Fibroblast of lung (primary cell): ENCODE data around the gene MAPKAPK3. TPM values are rescaled to one million over a fixed set of nuclear protein-coding genes. Genes with fewer than 3 reads are reported as not detected.

Experiments used
- DNase-seq, 2 donors: peaks; one replicate each; pipeline versions ENCODE4 v3.0.0 to v3.0.0-alpha.2; 2010; ENCODE audit warnings: low read depth in 2 of 2
- H2AFZ ChIP-seq: 2 replicates; pipeline ENCODE4 v1.5.1; 2012; ENCODE audit warnings: low read length, control low read depth, inconsistent platforms
- H3K27ac ChIP-seq: 2 replicates; pipeline ENCODE4 v1.5.1; 2011; ENCODE audit warnings: low read length, control low read depth; ENCODE audit not compliant: insufficient read depth
- H3K27me3 ChIP-seq: 2 replicates; pipeline ENCODE4 v1.5.1; 2011; ENCODE audit warnings: mild to moderate bottlenecking, low read length; ENCODE audit not compliant: control insufficient read depth, insufficient read depth
- H3K36me3 ChIP-seq: 2 replicates; pipeline ENCODE4 v1.5.1; 2011; ENCODE audit warnings: low read length; ENCODE audit not compliant: control insufficient read depth, insufficient read depth
- H3K4me1 ChIP-seq: 2 replicates; pipeline ENCODE4 v1.5.1; 2011; ENCODE audit warnings: low read length; ENCODE audit not compliant: control insufficient read depth, insufficient read depth; ENCODE audit errors: extremely low read depth
- H3K4me2 ChIP-seq: 2 replicates; pipeline ENCODE4 v1.5.1; 2011; ENCODE audit warnings: low read length, control low read depth; ENCODE audit not compliant: insufficient read depth; ENCODE audit errors: extremely low read depth
- H3K4me3 ChIP-seq, 4 experiments: fragments of 200-600 bp in 1 of 4; sonication (generic) in 1 of 4; replicated peaks in 1 of 4; 2 replicates each; pipeline ENCODE4 v1.5.1; 2011 to 2016; ENCODE audit warnings: low read length in 4 of 4, low read depth in 3 of 4, mild to moderate bottlenecking in 3 of 4, control low read depth in 2 of 4, inconsistent platforms in 1 of 4, mixed read lengths in 1 of 4; ENCODE audit not compliant: insufficient read depth in 1 of 4; ENCODE audit errors: control extremely low read depth in 1 of 4
- H3K79me2 ChIP-seq: 2 replicates; pipeline ENCODE4 v1.5.1; 2012; ENCODE audit warnings: mild to moderate bottlenecking, low read length, inconsistent platforms; ENCODE audit not compliant: control insufficient read depth, insufficient read depth
- H3K9ac ChIP-seq: 2 replicates; pipeline ENCODE4 v1.5.1; 2011; ENCODE audit warnings: mild to moderate bottlenecking, low read length, control low read depth; ENCODE audit not compliant: insufficient read depth
- H3K9me3 ChIP-seq: 2 replicates; pipeline ENCODE4 v1.5.1; 2012; ENCODE audit warnings: low read depth, low read length; ENCODE audit not compliant: control insufficient read depth, insufficient read depth
- H4K20me1 ChIP-seq: 2 replicates; pipeline ENCODE4 v1.5.1; 2011; ENCODE audit warnings: low read length; ENCODE audit not compliant: control insufficient read depth, insufficient read depth; ENCODE audit errors: extremely low read depth
- CTCF ChIP-seq, 2 donors: IDR thresholded peaks in 1 of 2; conservative IDR thresholded peaks in 1 of 2; 1 replicate in 1 of 2; 2 replicates in 1 of 2; pipeline ENCODE4 v1.5.1; 2011 to 2012; ENCODE audit warnings: low read length in 2 of 2, control low read depth in 1 of 2, inconsistent platforms in 1 of 2, low read depth in 1 of 2, mild to moderate bottlenecking in 1 of 2
- EZH2 ChIP-seq: IDR thresholded peaks from 2 replicates; pipeline ENCODE4 v1.5.1; 2012; ENCODE audit warnings: low read length, control low read depth, mild to moderate bottlenecking; ENCODE audit errors: missing control alignments
- polyA plus RNA-seq, 2 donors: library from polyadenylated mRNA; depleted of rRNA in 1 of 2; stranded (reverse) in 1 of 2; unstranded in 1 of 2; fragments of >200 nt; gene quantifications; 2 replicates each; pipeline ENCODE4 v1.2.1, GENCODE V29; 2011 to 2012; ENCODE audit warnings: missing spikeins in 1 of 2
- total RNA-seq: library from RNA; depleted of rRNA; stranded (reverse); fragments of >200 nt; gene quantifications from 2 replicates; pipeline ENCODE4 v1.2.1, GENCODE V29; 2014

MAPKAPK3 gene
- total and polyA plus RNA-seq, 2 donors (not counting 1 experiment from before 2014, with no cell fraction given), result 34.3 to 38.4 TPM

DNA sequence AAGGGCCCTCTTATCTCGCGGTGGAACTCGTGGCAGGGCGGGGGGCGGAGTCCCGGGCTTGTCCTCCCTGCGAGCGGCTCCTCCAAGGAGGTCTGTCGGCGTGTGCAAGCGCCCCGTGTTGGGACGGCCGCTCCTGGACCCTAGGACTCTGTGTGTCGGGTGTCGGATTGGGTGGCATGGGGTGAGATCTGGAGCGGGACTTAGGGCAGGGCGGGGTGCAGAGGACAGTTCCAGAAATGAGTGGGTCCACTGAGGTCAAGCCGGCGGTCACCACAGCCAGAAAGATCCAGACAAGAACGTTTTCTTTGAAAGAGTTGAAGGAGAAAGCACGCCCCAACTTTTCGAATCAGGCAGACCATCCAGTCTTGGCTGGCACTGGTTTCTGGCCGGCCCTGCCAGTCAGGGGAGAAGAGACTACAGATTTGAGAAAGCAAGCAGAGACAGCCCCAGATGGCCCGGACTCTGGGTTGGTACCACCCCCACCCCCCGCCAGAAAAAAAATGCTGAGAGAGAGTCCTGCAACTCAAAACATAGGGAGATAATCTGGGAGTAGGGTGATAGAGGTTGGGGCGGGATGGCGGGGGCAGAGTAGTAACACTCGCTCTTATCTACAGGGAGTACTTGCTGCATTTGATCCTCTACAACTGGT, 4.6 kb upstream of the MAPKAPK3 start:
- Histone ChIP-seq H3K79me2 (no peaks in the 10 kb centered on the region), H3K27me3 (no peaks in the 10 kb centered on the region), H3K4me1 (peaks cover 9% of the 10 kb centered on the region), H3K36me3 (peaks cover under 1% of the 10 kb centered on the region), H3K4me2 (peak overlapping the region; percentile 88), H2AFZ (peak overlapping the region; percentile 63), H3K9me3 (no peaks in the 10 kb centered on the region), H3K27ac (peak overlapping the region; percentile 29), H3K9ac (peak overlapping the region; percentile 48), H3K4me3 (peak overlapping the region; percentile 50 to 76 (median 51)), H4K20me1 (no peaks in the 10 kb centered on the region)
- TF ChIP-seq EZH2, result no peak
- TF ChIP-seq CTCF (conservative IDR thresholded peaks at IDR 0.05 in 1 of 2, IDR thresholded peaks at IDR 0.05 in 1 of 2; ENCODE audit: low read depth in 1 of 2, low read length in 2 of 2), result no peak
- no peak for DNase-seq

GRCh38 chr3:50612970-50613846, 3.7 kb upstream of the MAPKAPK3 start:
- TF ChIP-seq EZH2, result no peak
- no peak for TF ChIP-seq CTCF (conservative IDR thresholded peaks at IDR 0.05 in 1 of 2, IDR thresholded peaks at IDR 0.05 in 1 of 2; ENCODE audit: low read depth in 1 of 2, low read length in 2 of 2)
- no peaks in the 10 kb centered on the region for H3K36me3 ChIP-seq
- H3K4me1 ChIP-seq, result peaks cover 15% of the 10 kb centered on the region
- DNase-seq, result no peak
- no peaks in the 10 kb centered on the region for H4K20me1 ChIP-seq
- H3K27ac ChIP-seq, result no peak overlapping the region
- peak overlapping the region in 1 of 4 experiments; percentile 76 for H3K4me3 ChIP-seq
- H3K9ac ChIP-seq, result no peak overlapping the region
- no peaks in the 10 kb centered on the region for H3K9me3 ChIP-seq
- H2AFZ ChIP-seq, result no peak overlapping the region
- H3K27me3 ChIP-seq, result no peaks in the 10 kb centered on the region
- peaks cover 5% of the 10 kb centered on the region for H3K79me2 ChIP-seq
- H3K4me2 ChIP-seq, result no peak overlapping the region

- no peak overlapping the region for H2AFZ ChIP-seq
- H3K27me3 ChIP-seq, result no peaks in the 10 kb centered on the region
- no peaks in the 10 kb centered on the region for H4K20me1 ChIP-seq
- no peaks in the 10 kb centered on the region for H3K36me3 ChIP-seq
- H3K27ac ChIP-seq, result no peak overlapping the region
- no peak overlapping the region for H3K9ac ChIP-seq
- no peak overlapping the region for H3K4me2 ChIP-seq
- TF ChIP-seq EZH2, result no peak
- TF ChIP-seq CTCF (conservative IDR thresholded peaks at IDR 0.05 in 1 of 2, IDR thresholded peaks at IDR 0.05 in 1 of 2; ENCODE audit: low read depth in 1 of 2, low read length in 2 of 2), result no peak
- no peaks in the 10 kb centered on the region for H3K9me3 ChIP-seq
- DNase-seq, result no peak
- H3K4me3 ChIP-seq, result no peak overlapping the region
- H3K4me1 ChIP-seq, result peaks cover 15% of the 10 kb centered on the region
- peaks cover 5% of the 10 kb centered on the region for H3K79me2 ChIP-seq
Observed at GRCh38 chr3:50615190-50615589, 1.8 kb upstream of the MAPKAPK3 start.
